ENCODE data around the gene EPGN. TPM values are rescaled to one million over a fixed set of nuclear protein-coding genes. Genes with fewer than 3 reads are reported as not detected.

Gene EPGN
- total and polyA plus RNA-seq, 2 of the 8 experiments (the other 6 are each of a cell fraction or from before 2014, with no cell fraction given): not detected

GRCh38 chr4:74329307-74329706, 21.0 kb downstream of the EPGN start:
- no peak overlapping the region for H3K4ac ChIP-seq (replicated peaks; ENCODE audit: insufficient read length, low read depth, low read length)
- no peak for TF ChIP-seq SRF (IDR thresholded peaks at IDR 0.05; ENCODE audit: low read depth, low read length)
- TF ChIP-seq CBX8 (IDR thresholded peaks at IDR 0.05; ENCODE audit: borderline replicate concordance, low read depth, low read length): no peak
- no peak for TF ChIP-seq POLR2A (IDR thresholded peaks at IDR 0.05; ENCODE audit: control extremely low read depth in 1 of 2, low read depth in 2 of 2, low read length in 2 of 2)
- TF ChIP-seq RBBP5 (IDR thresholded peaks at IDR 0.05; ENCODE audit: borderline replicate concordance, low read depth, low read length): no peak
- no peak for TF ChIP-seq CBX5 (IDR thresholded peaks at IDR 0.05; ENCODE audit: low read depth, low read length)
- no peak for TF ChIP-seq BCL11A (IDR thresholded peaks at IDR 0.05; ENCODE audit: low read depth in 2 of 2, low read length in 2 of 2)
- no peak for TF ChIP-seq SP1 (IDR thresholded peaks at IDR 0.05; ENCODE audit: low read depth, low read length)
- TF ChIP-seq SP4 (IDR thresholded peaks at IDR 0.05; ENCODE audit: low read length): no peak
- TF ChIP-seq, protein P1, sequence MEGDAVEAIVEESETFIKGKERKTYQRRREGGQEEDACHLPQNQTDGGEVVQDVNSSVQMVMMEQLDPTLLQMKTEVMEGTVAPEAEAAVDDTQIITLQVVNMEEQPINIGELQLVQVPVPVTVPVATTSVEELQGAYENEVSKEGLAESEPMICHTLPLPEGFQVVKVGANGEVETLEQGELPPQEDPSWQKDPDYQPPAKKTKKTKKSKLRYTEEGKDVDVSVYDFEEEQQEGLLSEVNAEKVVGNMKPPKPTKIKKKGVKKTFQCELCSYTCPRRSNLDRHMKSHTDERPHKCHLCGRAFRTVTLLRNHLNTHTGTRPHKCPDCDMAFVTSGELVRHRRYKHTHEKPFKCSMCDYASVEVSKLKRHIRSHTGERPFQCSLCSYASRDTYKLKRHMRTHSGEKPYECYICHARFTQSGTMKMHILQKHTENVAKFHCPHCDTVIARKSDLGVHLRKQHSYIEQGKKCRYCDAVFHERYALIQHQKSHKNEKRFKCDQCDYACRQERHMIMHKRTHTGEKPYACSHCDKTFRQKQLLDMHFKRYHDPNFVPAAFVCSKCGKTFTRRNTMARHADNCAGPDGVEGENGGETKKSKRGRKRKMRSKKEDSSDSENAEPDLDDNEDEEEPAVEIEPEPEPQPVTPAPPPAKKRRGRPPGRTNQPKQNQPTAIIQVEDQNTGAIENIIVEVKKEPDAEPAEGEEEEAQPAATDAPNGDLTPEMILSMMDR (IDR thresholded peaks at IDR 0.05; ENCODE audit: control extremely low read depth in 1 of 3, insufficient read depth in 1 of 3, low read depth in 1 of 3, low read length in 3 of 3): no peak
- TF ChIP-seq CREB1 (IDR thresholded peaks at IDR 0.05): no peak
- no peak for TF ChIP-seq CTBP2 (IDR thresholded peaks at IDR 0.05; ENCODE audit: borderline replicate concordance, insufficient read depth, insufficient read length, low read length)
- no peak for TF ChIP-seq TBP (IDR thresholded peaks at IDR 0.05; ENCODE audit: low read depth, low read length)
- no peak for TF ChIP-seq TAF7 (optimal IDR thresholded peaks at IDR 0.05; ENCODE audit: borderline replicate concordance, low read depth, low read length)
- TF ChIP-seq CEBPB (IDR thresholded peaks at IDR 0.05; ENCODE audit: low read depth, low read length): no peak
- DNase-seq (ENCODE audit: low read depth in 1 of 2, low spot score in 2 of 2) (no peak), FAIRE-seq (no peak)
- H4K8ac ChIP-seq (ENCODE audit: extremely low read depth, insufficient read depth, low read length): no peak overlapping the region
- ChIA-PET CTCF (ENCODE audit: partially characterized antibody) (no interaction called here), POLR2A (ENCODE audit: partially characterized antibody) (no interaction called here)
- H3K27ac ChIP-seq (ENCODE audit: low read depth, low read length): no peak overlapping the region
- H3K79me1 ChIP-seq (ENCODE audit: low read depth, low read length): no peaks in the 10 kb centered on the region
- no peak overlapping the region for H3K4me3 ChIP-seq (ENCODE audit: extremely low read depth in 1 of 4, insufficient read depth in 2 of 4, low read depth in 3 of 4, low read length in 4 of 4)
- no peak overlapping the region for H2BK120ac ChIP-seq (replicated peaks; ENCODE audit: low read depth, low read length)
- H3K27me3 ChIP-seq (replicated peaks in 1 of 4; ENCODE audit: control insufficient read depth in 3 of 4, extremely low read depth in 1 of 4, insufficient read depth in 3 of 4, low read length in 3 of 4): no peaks in the 10 kb centered on the region
- no peak overlapping the region for H2BK12ac ChIP-seq (ENCODE audit: low read depth, low read length)
- H3K14ac ChIP-seq (ENCODE audit: insufficient read length): no peak overlapping the region
- H3K23ac ChIP-seq (ENCODE audit: insufficient read length): no peak overlapping the region
- H3K4me1 ChIP-seq (replicated peaks in 1 of 4; ENCODE audit: control insufficient read depth in 3 of 4, insufficient read depth in 4 of 4, low read length in 3 of 4): no peaks in the 10 kb centered on the region; a peak in 1 of 7 replicates
- H4K5ac ChIP-seq (ENCODE audit: insufficient read length, low read depth, low read length): no peak overlapping the region
- H2BK5ac ChIP-seq (ENCODE audit: low read depth, low read length): no peak overlapping the region
- no peak overlapping the region for H3K56ac ChIP-seq (replicated peaks; ENCODE audit: insufficient read length, low read depth, low read length)
- no peaks in the 10 kb centered on the region for H3K36me3 ChIP-seq (ENCODE audit: control insufficient read depth in 2 of 4, insufficient read depth in 4 of 4, low read length in 3 of 4)
- H3K23me2 ChIP-seq (ENCODE audit: low read depth, low read length): no peaks in the 10 kb centered on the region
- H3K79me2 ChIP-seq (ENCODE audit: control insufficient read depth in 1 of 2, insufficient read depth in 2 of 2, low read length in 2 of 2): no peaks in the 10 kb centered on the region
- H3K18ac ChIP-seq (ENCODE audit: extremely low read depth, low read length): no peak overlapping the region
- H4K20me1 ChIP-seq (replicated peaks in 1 of 2; ENCODE audit: control insufficient read depth in 1 of 2, insufficient read depth in 2 of 2, low read length in 2 of 2): no peaks in the 10 kb centered on the region
- H3K4me2 ChIP-seq (ENCODE audit: insufficient read depth in 1 of 2, low read depth in 2 of 2, low read length in 2 of 2): no peak overlapping the region
- no peak overlapping the region for H2BK15ac ChIP-seq (ENCODE audit: low read length)
- no peak overlapping the region for H2BK20ac ChIP-seq (ENCODE audit: low read length)
- no peak overlapping the region for H3K9ac ChIP-seq (replicated peaks in 1 of 4; ENCODE audit: extremely low read depth in 1 of 4, low read depth in 3 of 4, low read length in 3 of 4)
- no peaks in the 10 kb centered on the region for H3K9me3 ChIP-seq (ENCODE audit: insufficient read depth in 2 of 2, low read depth in 1 of 2, low read length in 1 of 2)
- H2AFZ ChIP-seq (ENCODE audit: low read length): no peak overlapping the region
- H2AK5ac ChIP-seq (ENCODE audit: low read depth, low read length): no peak overlapping the region
- no peak overlapping the region for H4K91ac ChIP-seq (replicated peaks; ENCODE audit: insufficient read length, low read length)

All from H1 (cell line).